ENCODE data around the gene FLRT2. TPM values are rescaled to one million over a fixed set of nuclear protein-coding genes. Genes with fewer than 3 reads are reported as not detected.

FLRT2 gene
- polyA plus RNA-seq, 3 donors, result 0.01 TPM; not detected in 2

- H3K27me3 ChIP-seq (ENCODE audit: control insufficient read depth in 2 of 2, insufficient read depth in 2 of 2, low read length in 2 of 2), result no peaks in the 10 kb centered on the region
- H3K36me3 ChIP-seq (replicated peaks in 1 of 2; ENCODE audit: control insufficient read depth in 1 of 2, insufficient read depth in 2 of 2, low read length in 2 of 2), result no peaks in the 10 kb centered on the region
- no peak for TF ChIP-seq CTCF (IDR thresholded peaks at IDR 0.05)
- no peak overlapping the region for H3K4me2 ChIP-seq (replicated peaks; ENCODE audit: extremely low read depth, low read length, poor library complexity, severe bottlenecking)
- H3K4me1 Mint-ChIP-seq, result peaks cover 5% of the 10 kb centered on the region
- no peaks in the 10 kb centered on the region for H3K9me3 ChIP-seq (replicated peaks in 1 of 2; ENCODE audit: control insufficient read depth in 1 of 2, insufficient read depth in 1 of 2, low read length in 2 of 2)
- H3K79me2 ChIP-seq (ENCODE audit: insufficient read depth, low read length), result no peaks in the 10 kb centered on the region
- no peak overlapping the region for H3K9ac ChIP-seq (ENCODE audit: insufficient read depth, low read length, poor library complexity, severe bottlenecking)
- no peak for DNase-seq
- no peaks in the 10 kb centered on the region for H3K9me3 Mint-ChIP-seq
- H3K4me3 Mint-ChIP-seq, result no peak overlapping the region
- H3K27ac ChIP-seq (ENCODE audit: low read depth in 1 of 2, low read length in 2 of 2), result no peak overlapping the region
- H3K27me3 Mint-ChIP-seq (ENCODE audit: low read depth in 3 of 3), result peaks cover 0 to 4% (median 0%) of the 10 kb centered on the region in 3 donors
- WGBS (ENCODE audit: insufficient coverage), result no CpG with 5 or more reads among the region's 1 CpG
- H3K4me3 ChIP-seq (replicated peaks in 1 of 3; ENCODE audit: low read depth in 2 of 3, low read length in 3 of 3), result no peak overlapping the region
- H3K27ac Mint-ChIP-seq, result no peak overlapping the region
- H3K36me3 Mint-ChIP-seq, result no peaks in the 10 kb centered on the region
- intact Hi-C loops (cut with micrococcal nuclease), result no loop called here
- H4K20me1 ChIP-seq (ENCODE audit: insufficient read depth, low read length), result no peaks in the 10 kb centered on the region
- H3K4me1 ChIP-seq (ENCODE audit: control insufficient read depth in 1 of 2, insufficient read depth in 2 of 2, low read length in 2 of 2), result no peaks in the 10 kb centered on the region
- H2AFZ ChIP-seq (ENCODE audit: insufficient read depth, low read depth, low read length, poor library complexity, severe bottlenecking), result no peak overlapping the region
Observed at GRCh38 chr14:85519661-85520305, 10.2 kb upstream of the FLRT2 start.

- Mint-ChIP-seq H3K27me3 (ENCODE audit: low read depth in 3 of 3) (peaks cover 0 to 4% (median 0%) of the 10 kb centered on the region in 3 donors), H3K9me3 (no peaks in the 10 kb centered on the region), H3K4me3 (no peak overlapping the region), H3K36me3 (no peaks in the 10 kb centered on the region), H3K27ac (no peak overlapping the region), H3K4me1 (peaks cover 5% of the 10 kb centered on the region)
- intact Hi-C loops (cut with micrococcal nuclease), result no loop called here
- no peak for DNase-seq
- no peak overlapping the region for H3K4me3 ChIP-seq (replicated peaks in 1 of 3; ENCODE audit: low read depth in 2 of 3, low read length in 3 of 3)
- no peaks in the 10 kb centered on the region for H3K9me3 ChIP-seq (replicated peaks in 1 of 2; ENCODE audit: control insufficient read depth in 1 of 2, insufficient read depth in 1 of 2, low read length in 2 of 2)
- H3K4me1 ChIP-seq (ENCODE audit: control insufficient read depth in 1 of 2, insufficient read depth in 2 of 2, low read length in 2 of 2), result no peaks in the 10 kb centered on the region
- TF ChIP-seq CTCF (IDR thresholded peaks at IDR 0.05), result no peak
- no peaks in the 10 kb centered on the region for H3K36me3 ChIP-seq (replicated peaks in 1 of 2; ENCODE audit: control insufficient read depth in 1 of 2, insufficient read depth in 2 of 2, low read length in 2 of 2)
- no peaks in the 10 kb centered on the region for H4K20me1 ChIP-seq (ENCODE audit: insufficient read depth, low read length)
- H3K27ac ChIP-seq (ENCODE audit: low read depth in 1 of 2, low read length in 2 of 2), result no peak overlapping the region
- no peak overlapping the region for H3K4me2 ChIP-seq (replicated peaks; ENCODE audit: extremely low read depth, low read length, poor library complexity, severe bottlenecking)
- WGBS (ENCODE audit: insufficient coverage), result 100% methylated on average over 3 of the region's 4 CpGs
- peaks cover 0 to 3% of the 10 kb centered on the region in 2 donors for H3K27me3 ChIP-seq (ENCODE audit: control insufficient read depth in 2 of 2, insufficient read depth in 2 of 2, low read length in 2 of 2)
- no peak overlapping the region for H3K9ac ChIP-seq (ENCODE audit: insufficient read depth, low read length, poor library complexity, severe bottlenecking)
- no peaks in the 10 kb centered on the region for H3K79me2 ChIP-seq (ENCODE audit: insufficient read depth, low read length)
- no peak overlapping the region for H2AFZ ChIP-seq (ENCODE audit: insufficient read depth, low read depth, low read length, poor library complexity, severe bottlenecking)
Observed at GRCh38 chr14:85520581-85520980, 9.4 kb upstream of the FLRT2 start.

Data from CD14-positive monocyte (primary cell).